ENCODE measurements around the gene RUFY3. TPM values are rescaled to one million over a fixed set of nuclear protein-coding genes. Genes with fewer than 3 reads are reported as not detected.
A peak's percentile ranks its signal among the peaks of the same experiment; 100 is the strongest.
"Not testable (repeated sequence)": the region's sequence is repeated elsewhere in the genome, so short reads cannot be mapped to it uniquely, and the experiment has no call there.

Gene RUFY3
- total RNA-seq, 1 experiment from 2014 or later: 25.1 TPM

- no TSS peak for BruUV-seq (replicated peaks)
- intact Hi-C loops (cut with micrococcal nuclease; ENCODE audit: unreplicated experiment): loop anchor here (10.0 kb wide), 1 partner anchor 134 kb away; the partner anchor contains the start of gene GRSF1
- ChIA-PET CTCF (no interaction called here), POLR2A (ENCODE audit: low non-redundant PET) (no interaction called here)
- Histone ChIP-seq H3K9me3 (ENCODE audit: low read depth, low read length, poor library complexity, severe bottlenecking) (no peaks in the 10 kb centered on the region), H3K36me3 (ENCODE audit: insufficient read depth, low read length, poor library complexity, severe bottlenecking) (no peaks in the 10 kb centered on the region), H3K27me3 (replicated peaks; ENCODE audit: insufficient read depth, low read depth, low read length, poor library complexity) (no peaks in the 10 kb centered on the region), H3K4me1 (ENCODE audit: insufficient read depth, low read length, poor library complexity, severe bottlenecking) (no peaks in the 10 kb centered on the region), H3K27ac (ENCODE audit: low read depth, low read length, poor library complexity, severe bottlenecking) (no peak overlapping the region), H3K4me3 (ENCODE audit: low read depth, low read length, poor library complexity, severe bottlenecking) (no peak overlapping the region)
- DNase-seq (ENCODE audit: low spot score): no peak
- TF ChIP-seq EZH2 (IDR thresholded peaks at IDR 0.05; ENCODE audit: borderline replicate concordance, low read depth, low read length, poor library complexity, severe bottlenecking) (no peak), CTCF (conservative IDR thresholded peaks at IDR 0.05; ENCODE audit: low read depth, low read length) (no peak)
These were observed 21.1 kb upstream of the RUFY3 start for GRCh38 chr4:70700712-70701111.

- no TSS peak for BruUV-seq (replicated peaks)
- H3K36me3 ChIP-seq (ENCODE audit: insufficient read depth, low read length, poor library complexity, severe bottlenecking): no peaks in the 10 kb centered on the region
- no peak overlapping the region for H3K4me3 ChIP-seq (ENCODE audit: low read depth, low read length, poor library complexity, severe bottlenecking)
- no peak for DNase-seq (ENCODE audit: low spot score)
- H3K27me3 ChIP-seq (replicated peaks; ENCODE audit: insufficient read depth, low read depth, low read length, poor library complexity): no peaks in the 10 kb centered on the region
- no peak for TF ChIP-seq EZH2 (IDR thresholded peaks at IDR 0.05; ENCODE audit: borderline replicate concordance, low read depth, low read length, poor library complexity, severe bottlenecking)
- TF ChIP-seq CTCF (conservative IDR thresholded peaks at IDR 0.05; ENCODE audit: low read depth, low read length): no peak
- POLR2A ChIA-PET (ENCODE audit: low non-redundant PET): no interaction called here
- intact Hi-C loops (cut with micrococcal nuclease; ENCODE audit: unreplicated experiment): loop anchor here (10.0 kb wide), 1 partner anchor 134 kb away; the partner anchor contains the start of gene GRSF1
- H3K9me3 ChIP-seq (ENCODE audit: low read depth, low read length, poor library complexity, severe bottlenecking): no peaks in the 10 kb centered on the region
- no peak overlapping the region for H3K27ac ChIP-seq (ENCODE audit: low read depth, low read length, poor library complexity, severe bottlenecking)
- no peaks in the 10 kb centered on the region for H3K4me1 ChIP-seq (ENCODE audit: insufficient read depth, low read length, poor library complexity, severe bottlenecking)
- CTCF ChIA-PET: no interaction called here
These were observed 20.5 kb upstream of the RUFY3 start for GRCh38 chr4:70701271-70701670.

- BruUV-seq (replicated peaks); H3K36me3 ChIP-seq (ENCODE audit: insufficient read depth, low read length, poor library complexity, severe bottlenecking); POLR2A ChIA-PET (ENCODE audit: low non-redundant PET); H3K4me1 ChIP-seq (ENCODE audit: insufficient read depth, low read length, poor library complexity, severe bottlenecking); H3K27ac ChIP-seq (ENCODE audit: low read depth, low read length, poor library complexity, severe bottlenecking); H3K27me3 ChIP-seq (replicated peaks; ENCODE audit: insufficient read depth, low read depth, low read length, poor library complexity); CTCF ChIA-PET; H3K4me3 ChIP-seq (ENCODE audit: low read depth, low read length, poor library complexity, severe bottlenecking); DNase-seq (ENCODE audit: low spot score); H3K9me3 ChIP-seq (ENCODE audit: low read depth, low read length, poor library complexity, severe bottlenecking): not testable (repeated sequence)
- intact Hi-C loops (cut with micrococcal nuclease; ENCODE audit: unreplicated experiment): loop anchor here (10.0 kb wide), 1 partner anchor 132 kb away; the partner anchor contains the start of gene GRSF1
These were observed 19.2 kb upstream of the RUFY3 start for GRCh38 chr4:70702592-70702991.

GRCh38 chr4:70703619-70704214 is 18.0 kb upstream of the RUFY3 start:
- Histone ChIP-seq H3K4me3 (ENCODE audit: low read depth, low read length, poor library complexity, severe bottlenecking) (peak overlapping the region; percentile 68), H3K27ac (ENCODE audit: low read depth, low read length, poor library complexity, severe bottlenecking) (peak overlapping the region; percentile 80), H3K27me3 (replicated peaks; ENCODE audit: insufficient read depth, low read depth, low read length, poor library complexity) (no peaks in the 10 kb centered on the region), H3K9me3 (ENCODE audit: low read depth, low read length, poor library complexity, severe bottlenecking) (no peaks in the 10 kb centered on the region), H3K36me3 (ENCODE audit: insufficient read depth, low read length, poor library complexity, severe bottlenecking) (no peaks in the 10 kb centered on the region), H3K4me1 (ENCODE audit: insufficient read depth, low read length, poor library complexity, severe bottlenecking) (no peaks in the 10 kb centered on the region)
- no peak for DNase-seq (ENCODE audit: low spot score)
- intact Hi-C loops (cut with micrococcal nuclease; ENCODE audit: unreplicated experiment): loop anchor here (10.0 kb wide), 1 partner anchor 131 kb away; the partner anchor contains the start of gene GRSF1
- POLR2A ChIA-PET (ENCODE audit: low non-redundant PET): interaction anchor here (0.6 to 0.7 kb wide), 2 partner anchors 485 to 785 kb away, joined by 3 to 7 read pairs; no protein-coding TSS in a partner anchor
- TSS peak; percentile 92 for BruUV-seq (replicated peaks)
- TF ChIP-seq EZH2 (IDR thresholded peaks at IDR 0.05; ENCODE audit: borderline replicate concordance, low read depth, low read length, poor library complexity, severe bottlenecking): no peak
- TF ChIP-seq CTCF (conservative IDR thresholded peaks at IDR 0.05; ENCODE audit: low read depth, low read length): no peak
- CTCF ChIA-PET: no interaction called here

Data from A673 (cell line).